Measurements from ENCODE around the gene ZBTB20.

Gene ZBTB20

GRCh38 chr3:115147329-115148141 is 447 bp upstream of the ZBTB20 start:
- TF ChIP-seq CTCF (IDR thresholded peaks at IDR 0.05; ENCODE audit: low read depth, low read length, missing control alignments), result no peak
- DNase-seq (ENCODE audit: low read depth), result peak; percentile 100
- peak overlapping the region; percentile 81 for H3K4me3 ChIP-seq (ENCODE audit: low read depth, low read length)

GRCh38 chr3:115146032-115146417 is 1.1 kb downstream of the ZBTB20 start:
- DNase-seq (ENCODE audit: low read depth), result peak; percentile 50
- peak overlapping the region; percentile 68 for H3K4me3 ChIP-seq (ENCODE audit: low read depth, low read length)
- no peak for TF ChIP-seq CTCF (IDR thresholded peaks at IDR 0.05; ENCODE audit: low read depth, low read length, missing control alignments)

- no peak overlapping the region for H3K4me3 ChIP-seq (ENCODE audit: low read depth, low read length)
- no peak for TF ChIP-seq CTCF (IDR thresholded peaks at IDR 0.05; ENCODE audit: low read depth, low read length, missing control alignments)
- no peak for DNase-seq (ENCODE audit: low read depth)
Observed at GRCh38 chr3:115141033-115141757, 5.9 kb downstream of the ZBTB20 start.

- no peak overlapping the region for H3K4me3 ChIP-seq (ENCODE audit: low read depth, low read length)
- DNase-seq (ENCODE audit: low read depth), result no peak
- no peak for TF ChIP-seq CTCF (IDR thresholded peaks at IDR 0.05; ENCODE audit: low read depth, low read length, missing control alignments)
Observed at GRCh38 chr3:115139072-115139471, 8.0 kb downstream of the ZBTB20 start.

GRCh38 chr3:115134648-115135347 is 12.3 kb downstream of the ZBTB20 start:
- H3K4me3 ChIP-seq (ENCODE audit: low read depth, low read length), result no peak overlapping the region
- TF ChIP-seq CTCF (IDR thresholded peaks at IDR 0.05; ENCODE audit: low read depth, low read length, missing control alignments), result no peak
- no peak for DNase-seq (ENCODE audit: low read depth)

GRCh38 chr3:115127208-115127607 is 19.9 kb downstream of the ZBTB20 start:
- DNase-seq (ENCODE audit: low read depth), result no peak
- no peak overlapping the region for H3K4me3 ChIP-seq (ENCODE audit: low read depth, low read length)
- TF ChIP-seq CTCF (IDR thresholded peaks at IDR 0.05; ENCODE audit: low read depth, low read length, missing control alignments), result no peak

All from GM12864 (cell line).